HG03025 (cell line): ENCODE data around the gene COL4A6.

Experiments
- ATAC-seq: cut with Tn5 transposase; IDR thresholded peaks from one replicate; pipeline ENCODE4 v1.9.1; 2021; ENCODE audit warnings: mild to moderate bottlenecking, moderate library complexity; ENCODE audit not compliant: unreplicated experiment, low FRiP score

The COL4A6 gene

DNA sequence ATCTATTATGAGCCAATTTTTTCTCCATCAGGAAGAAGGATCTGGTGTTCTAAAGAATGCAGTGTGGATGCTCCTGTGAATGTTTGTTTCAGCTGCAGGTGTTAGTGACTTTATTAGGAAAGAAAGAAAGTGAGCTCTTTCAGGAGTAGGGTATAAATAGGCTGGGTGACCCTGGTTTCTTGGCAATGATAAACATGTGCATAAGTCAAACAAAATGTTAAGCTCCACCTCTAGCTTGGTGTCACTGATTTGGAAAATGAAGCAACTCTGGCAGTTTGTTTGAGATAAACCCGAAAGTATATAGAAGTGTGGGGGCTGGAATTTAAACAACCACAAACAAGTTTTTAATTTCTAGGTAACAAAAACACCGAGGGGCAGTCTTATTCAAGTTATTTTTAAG lies 152.3 kb downstream of the COL4A6 start:
- no peak for ATAC-seq

DNA sequence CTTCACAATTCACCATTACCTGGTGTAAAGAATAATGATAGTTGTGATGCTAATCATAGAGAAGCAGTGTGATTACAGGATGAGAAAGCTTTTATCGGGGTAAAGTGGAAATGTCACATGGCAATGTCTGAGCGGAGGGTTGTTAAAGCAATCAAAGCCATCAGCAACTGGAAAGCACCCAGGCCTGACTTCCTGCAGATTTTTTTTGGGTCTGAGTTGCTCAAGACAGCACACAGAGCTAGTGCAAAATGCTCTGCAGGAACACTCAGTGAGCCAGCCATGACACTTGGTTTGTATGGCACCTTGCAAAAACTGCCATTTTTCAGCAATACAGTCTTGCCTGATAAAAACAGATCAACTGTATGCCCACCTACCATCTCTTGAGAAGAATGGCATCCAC lies 152.9 kb downstream of the COL4A6 start:
- ATAC-seq = no peak

DNA sequence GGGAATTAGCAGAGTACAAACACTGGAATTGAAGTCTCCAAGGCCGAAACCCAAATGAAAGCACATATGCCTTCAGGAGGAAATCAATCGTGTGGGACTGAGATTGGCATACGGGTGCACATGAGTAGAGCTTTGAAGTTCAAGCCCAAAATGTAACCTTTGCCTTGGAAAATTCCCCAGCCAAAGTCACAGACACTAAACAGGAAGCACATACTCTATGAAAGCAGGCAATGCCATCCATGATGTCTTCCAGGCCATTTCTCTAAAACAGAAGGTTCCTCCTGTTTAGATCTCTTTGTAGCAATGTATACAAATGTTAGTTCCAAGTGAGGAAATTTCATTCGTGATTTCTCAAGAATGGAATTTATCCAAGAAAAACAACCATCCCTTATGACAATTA lies 162.5 kb downstream of the COL4A6 start:
- ATAC-seq = no peak

DNA sequence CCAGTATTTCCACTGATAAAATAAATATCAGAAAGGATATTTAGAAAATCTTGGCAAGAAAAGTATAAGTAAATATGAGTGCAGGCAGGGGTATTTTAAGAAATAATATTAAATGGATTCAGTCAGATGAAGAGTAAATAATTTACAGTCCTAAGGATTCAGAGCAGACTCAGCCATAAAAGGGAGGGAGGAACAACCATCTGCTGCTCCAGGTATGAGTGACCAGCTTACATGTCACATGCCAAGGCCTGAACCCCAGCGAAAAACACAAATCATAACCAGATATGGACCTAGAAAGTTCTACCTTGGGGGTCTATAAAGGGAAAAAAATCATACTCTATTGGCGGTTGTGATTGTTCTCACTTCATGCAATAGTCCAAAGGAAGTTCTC lies 166.8 kb downstream of the COL4A6 start:
- no peak for ATAC-seq

DNA sequence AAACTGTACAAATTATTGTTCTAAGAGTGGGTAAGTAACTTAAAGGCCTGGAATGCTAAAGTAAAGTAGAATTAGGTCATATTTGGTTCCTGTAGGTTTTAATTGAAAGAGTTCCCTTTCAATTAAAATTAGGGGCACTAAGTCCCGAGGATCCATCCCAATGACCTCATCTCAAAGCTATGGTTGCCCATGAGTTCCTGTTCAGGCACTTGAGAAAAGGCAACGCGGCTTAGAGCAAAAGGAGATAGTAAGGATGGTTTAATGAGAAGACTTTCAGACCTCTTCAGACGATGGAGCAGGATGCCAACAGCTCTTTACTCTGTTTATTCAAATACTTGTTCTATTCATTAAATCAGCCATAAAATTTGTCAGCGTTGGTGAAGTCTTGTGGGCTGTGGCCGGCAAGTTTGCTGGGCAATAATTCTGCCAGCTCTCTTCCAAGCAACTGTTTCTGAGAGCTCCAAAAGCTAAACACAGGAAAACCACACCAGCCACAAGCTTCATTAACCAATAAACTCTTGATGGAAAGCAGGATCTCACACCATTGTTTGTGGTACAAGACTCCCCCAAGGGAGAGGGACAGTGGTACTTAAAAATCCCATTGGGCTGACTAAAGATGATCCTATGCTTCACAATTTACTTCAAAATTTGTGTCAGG lies 167.4 kb downstream of the COL4A6 start:
- ATAC-seq = no peak

DNA sequence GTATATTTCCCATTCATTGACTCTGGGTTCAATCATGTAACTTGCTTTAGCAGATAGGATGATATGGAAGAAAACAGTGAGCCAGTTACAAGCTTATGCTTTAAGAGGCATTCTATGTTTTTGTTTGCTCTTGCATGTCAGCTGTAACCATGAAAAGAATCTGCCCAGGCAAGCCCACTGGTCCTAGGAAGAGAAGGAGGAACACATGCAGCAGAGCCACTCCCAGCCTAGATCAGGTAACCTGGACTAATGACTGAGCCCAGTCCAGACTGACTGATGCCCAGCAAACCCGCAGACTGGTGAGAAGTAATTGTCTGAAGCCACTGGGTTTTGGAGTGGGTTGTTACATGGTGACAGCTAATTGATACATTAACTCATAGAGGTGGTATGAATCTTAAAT lies 167.9 kb downstream of the COL4A6 start:
- no peak for ATAC-seq

DNA sequence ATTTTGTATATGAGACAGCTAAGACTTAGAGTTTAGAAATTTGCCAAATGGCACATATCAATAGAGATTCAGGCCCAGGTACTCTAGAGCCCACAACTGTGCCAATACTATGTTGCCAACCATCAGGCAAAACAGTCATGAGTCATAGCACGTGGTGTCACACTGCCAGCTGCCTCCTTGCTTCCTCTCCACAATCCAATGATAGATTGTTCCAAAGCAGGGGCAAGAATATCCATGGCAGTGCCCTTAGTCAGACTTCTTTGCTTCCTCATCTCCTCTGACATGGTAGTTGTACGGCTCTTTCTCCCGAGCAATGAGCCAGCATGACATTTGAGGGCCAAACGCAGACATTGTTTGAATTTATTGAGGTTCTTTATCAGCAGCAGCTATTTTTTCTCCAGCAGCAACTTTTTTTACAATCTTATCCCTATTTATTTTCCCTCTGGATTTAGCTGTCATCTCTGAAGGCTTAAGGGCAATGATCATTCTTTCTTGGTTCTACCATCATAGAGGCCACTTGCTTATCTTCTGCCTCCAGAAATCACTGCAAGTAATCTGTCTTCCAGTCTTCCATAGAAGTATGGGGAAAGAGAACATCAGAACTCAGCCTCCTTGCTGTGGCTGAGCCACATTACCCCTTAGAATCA lies 169.7 kb downstream of the COL4A6 start:
- ATAC-seq = no peak

DNA sequence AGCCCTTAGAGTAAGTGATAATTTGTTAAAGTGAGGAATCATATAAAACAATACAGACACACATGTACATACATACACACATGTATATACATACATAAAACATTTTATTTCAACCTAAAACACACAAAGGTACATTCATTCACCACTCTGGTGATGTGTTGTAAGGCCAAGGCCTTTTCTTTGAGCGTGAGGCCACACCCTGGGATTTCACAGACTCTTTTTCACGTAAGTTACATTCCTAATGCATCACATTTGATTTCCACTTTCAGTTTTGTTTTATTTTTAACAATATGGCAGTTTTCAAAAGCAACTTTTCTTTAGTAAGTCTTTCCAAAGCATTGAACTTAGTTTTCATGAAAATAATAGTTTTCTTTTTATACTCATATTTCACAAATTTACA lies 170.7 kb downstream of the COL4A6 start:
- no peak for ATAC-seq

DNA sequence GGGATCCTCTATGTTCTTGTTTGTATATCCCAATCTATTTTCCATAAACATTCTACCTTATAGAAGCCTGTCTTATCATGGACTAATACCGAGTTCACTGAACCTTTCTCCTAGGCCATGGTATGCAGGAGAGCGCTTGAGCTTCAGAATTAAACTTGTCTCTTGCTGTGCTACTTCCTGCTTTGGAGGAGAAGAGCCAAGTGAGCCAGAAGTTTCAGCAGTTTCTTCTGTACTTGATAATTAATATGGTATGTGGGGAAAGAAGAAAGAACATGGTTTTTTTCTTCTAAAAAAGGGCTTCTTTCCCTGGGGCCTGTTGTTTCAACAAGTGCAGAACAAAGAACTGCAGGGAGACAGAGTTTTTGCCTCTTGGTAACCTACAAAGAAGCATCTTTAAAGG lies 173.8 kb downstream of the COL4A6 start:
- no peak for ATAC-seq

- ATAC-seq = no peak
Observed at GRCh38 chrX:108261549-108262203, 176.5 kb downstream of the COL4A6 start.

DNA sequence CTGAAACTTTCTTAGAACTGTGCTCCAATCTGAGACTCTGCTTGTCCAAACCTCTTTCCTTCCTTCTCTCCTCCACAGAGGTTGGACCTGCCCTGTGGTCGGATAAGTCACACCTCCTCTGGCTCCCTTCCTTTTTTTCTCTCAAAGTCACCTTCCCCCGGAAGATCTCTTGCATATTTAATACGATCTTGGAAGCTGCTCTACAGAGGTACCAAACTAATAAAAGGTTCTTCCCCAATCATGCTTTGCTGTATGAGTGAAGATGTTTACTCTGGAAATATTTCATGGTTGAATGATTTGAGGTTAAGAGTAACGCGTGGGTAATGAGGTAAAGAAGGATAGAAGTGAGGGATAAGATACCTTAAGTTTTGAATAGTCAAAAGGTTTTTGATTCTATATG lies 180.7 kb downstream of the COL4A6 start:
- ATAC-seq = no peak

DNA sequence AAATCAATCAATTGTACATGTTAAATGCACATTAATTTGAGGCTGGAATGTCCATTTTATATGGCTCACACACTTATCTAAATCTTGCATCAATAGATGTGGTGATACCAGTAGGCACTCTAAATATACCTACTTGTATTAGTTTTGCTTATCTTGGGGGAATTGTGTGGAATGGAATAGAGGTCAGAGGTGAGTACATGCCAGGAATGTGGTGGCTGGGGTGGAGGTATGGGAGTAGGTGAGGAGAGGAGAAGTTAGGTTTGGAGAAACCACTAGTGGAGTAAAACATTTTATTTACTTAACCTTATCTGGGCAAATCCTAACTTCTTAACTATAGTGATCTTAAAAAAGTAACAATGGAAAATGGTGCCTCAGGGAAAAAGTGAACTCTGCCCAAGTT lies 183.6 kb downstream of the COL4A6 start:
- ATAC-seq = no peak

DNA sequence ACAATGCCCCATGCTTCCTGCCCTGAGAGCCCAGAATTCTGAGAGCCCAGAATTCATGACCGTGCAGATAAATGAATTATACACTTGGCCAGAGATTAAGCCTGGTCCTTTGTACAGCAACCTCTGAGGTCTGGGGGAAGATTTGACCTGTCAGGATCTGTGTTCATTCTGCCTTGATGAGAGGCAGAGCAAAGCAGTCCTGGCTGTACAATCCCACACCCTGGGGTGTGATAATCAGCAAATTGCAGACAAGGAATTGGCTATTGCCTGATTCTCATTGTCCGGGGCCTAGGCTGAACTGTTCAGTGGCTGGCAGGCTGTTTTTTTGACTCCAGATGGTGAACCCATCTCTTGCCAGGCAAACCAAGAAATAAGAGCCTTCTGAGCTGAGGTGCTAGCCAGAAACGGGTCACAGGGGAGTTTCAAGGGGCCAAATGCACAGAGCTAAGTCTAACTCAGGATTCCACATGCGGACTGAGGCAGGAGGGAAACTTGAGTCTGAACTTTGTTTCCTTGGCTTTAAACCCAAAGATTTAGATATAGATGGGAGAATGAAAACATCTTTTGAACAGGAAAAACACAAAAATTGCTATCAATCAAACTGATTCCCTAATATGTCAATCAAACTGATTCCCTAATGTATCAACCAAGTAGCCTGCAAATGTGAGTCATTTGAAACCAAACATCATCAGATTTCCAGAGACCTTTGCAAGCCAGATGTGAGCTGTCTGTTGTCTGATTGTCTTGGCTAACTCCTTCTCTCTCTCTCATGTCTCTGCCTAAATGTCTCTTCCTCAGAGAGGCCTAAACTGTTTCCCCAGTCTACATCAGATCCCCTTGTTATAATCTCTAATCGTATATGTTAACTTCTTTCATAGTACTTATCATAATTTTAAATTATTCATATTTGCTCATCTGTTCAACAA lies 187.3 kb downstream of the COL4A6 start:
- ATAC-seq = no peak

DNA sequence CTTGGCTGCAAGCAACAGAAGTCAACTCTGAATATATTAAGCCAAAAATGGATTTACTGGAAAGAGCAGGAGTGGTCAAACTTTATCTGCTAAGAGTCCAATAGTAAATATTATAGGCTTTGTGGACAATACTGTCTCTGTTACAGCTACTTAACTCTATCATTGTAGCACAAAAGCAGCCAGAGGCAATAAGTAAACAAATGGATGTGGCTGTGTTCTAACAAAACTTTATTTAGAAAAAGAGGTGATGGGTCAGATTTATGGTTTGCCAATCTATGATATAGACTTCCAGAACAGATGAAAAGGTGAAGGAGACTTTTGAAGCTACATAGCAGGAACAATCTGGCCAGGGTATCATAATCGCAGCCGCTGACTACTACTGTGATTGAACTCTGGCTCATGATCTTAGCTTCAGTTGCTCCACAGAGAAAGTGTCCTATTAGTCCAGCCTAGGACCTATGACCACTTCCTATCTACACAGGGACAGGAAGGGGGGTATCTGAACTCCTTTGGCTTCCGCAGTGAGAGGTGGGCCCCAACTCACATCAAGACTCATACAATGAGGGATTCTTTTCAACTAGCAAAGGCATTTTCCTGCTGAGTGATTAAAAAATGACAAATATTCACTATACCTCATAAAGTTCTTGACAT lies 191.8 kb downstream of the COL4A6 start:
- no peak for ATAC-seq

DNA sequence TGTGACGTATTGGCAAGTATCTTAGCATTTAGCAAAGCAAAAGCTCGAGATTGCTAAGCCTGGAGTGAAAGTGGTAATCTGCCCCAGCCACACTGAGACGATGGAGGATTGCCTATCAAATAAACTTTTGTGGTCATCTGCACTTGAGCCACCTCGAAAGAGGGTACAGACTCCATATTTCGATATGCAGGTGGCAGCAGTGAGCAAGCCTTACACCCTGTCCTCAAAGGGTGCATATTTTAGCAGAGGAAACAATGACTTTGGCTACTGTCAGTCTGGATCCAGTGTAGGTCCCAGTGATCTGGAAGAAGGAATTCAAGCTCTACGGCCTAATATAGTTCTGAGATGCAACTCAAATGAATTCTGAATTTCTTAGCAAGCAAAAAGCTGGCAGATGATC lies 192.8 kb downstream of the COL4A6 start:
- no peak for ATAC-seq

DNA sequence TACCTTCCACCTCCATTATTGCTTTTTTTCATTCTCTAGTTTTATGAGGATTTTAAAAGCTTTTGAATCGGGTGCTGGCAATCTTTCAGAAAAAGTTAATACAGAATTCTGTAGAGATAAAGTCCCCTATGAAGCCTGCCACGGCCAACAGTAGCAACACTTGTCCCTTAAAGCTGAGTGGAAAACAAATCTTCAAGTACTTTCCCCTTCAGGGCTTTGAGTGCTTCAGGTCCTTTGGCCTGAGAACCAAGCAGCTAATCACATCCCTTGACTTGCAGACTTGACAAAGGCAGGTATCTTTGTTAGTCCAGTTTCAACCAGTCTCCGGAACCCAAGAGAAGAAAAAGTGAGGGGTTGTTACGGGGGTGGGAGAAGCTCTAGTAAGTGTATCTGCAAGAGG lies 202.2 kb downstream of the COL4A6 start:
- no peak for ATAC-seq

DNA sequence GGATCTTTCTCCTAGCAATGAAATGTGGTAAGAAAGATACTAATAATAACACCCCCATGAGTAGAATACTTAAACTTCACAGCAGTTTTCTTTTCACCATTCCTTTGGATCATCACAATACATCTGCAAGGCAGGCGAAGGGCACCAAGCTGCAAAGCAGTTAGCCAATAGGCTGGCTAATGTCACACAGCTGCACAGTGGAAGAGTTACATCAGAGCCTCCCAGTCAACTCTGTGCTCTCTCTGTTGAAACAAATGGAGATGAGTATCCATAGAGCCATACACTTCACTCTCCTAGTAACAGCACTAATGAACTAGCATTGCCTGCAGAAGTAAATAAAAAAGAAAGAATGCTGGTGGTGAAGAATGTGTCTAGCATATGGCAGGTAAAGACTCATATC lies 207.6 kb downstream of the COL4A6 start:
- no peak for ATAC-seq

DNA sequence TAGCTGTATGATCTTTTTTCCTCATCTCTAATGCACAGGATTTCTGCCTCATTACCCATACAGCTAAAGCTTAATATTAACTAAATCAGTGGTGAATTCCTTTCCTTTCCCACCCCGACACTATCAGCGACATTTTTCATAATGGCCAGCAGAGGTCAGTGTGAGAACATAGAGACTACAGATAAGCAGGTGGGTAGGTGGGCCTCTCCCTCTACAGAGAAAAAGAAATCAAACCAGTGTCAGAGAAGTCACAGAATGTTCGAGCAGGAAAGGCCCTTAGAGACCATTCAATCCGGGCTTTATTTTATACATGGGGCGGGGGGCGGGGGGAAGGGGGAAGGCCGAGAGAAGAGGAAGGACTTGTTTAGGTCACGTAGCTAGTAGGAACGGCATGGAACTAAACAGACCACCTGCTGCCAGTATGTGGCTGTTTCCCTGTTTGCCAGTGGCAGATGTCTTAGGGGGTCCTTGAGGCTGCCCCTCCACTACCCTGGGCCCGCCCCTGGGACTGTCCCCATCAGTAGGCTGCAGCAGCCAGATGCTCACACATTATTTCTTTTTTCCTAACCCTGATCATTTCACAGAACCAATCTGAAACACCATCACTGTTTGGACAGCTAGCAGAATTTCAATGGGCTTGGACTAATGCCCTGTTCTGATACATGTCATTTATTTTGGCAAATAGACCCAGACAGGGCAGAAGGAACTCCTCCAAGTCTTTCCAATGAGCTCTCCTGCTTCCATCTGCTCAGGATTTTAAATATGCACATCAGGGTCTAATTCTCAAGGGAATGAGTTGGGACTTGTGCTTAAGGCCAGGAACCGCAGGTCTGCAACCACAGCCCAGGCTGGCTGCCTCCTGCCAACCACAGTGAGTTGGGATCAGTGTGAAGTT lies 213.2 kb downstream of the COL4A6 start:
- no peak for ATAC-seq

GRCh38 chrX:108224218-108224617 lies 214.0 kb downstream of the COL4A6 start:
- no peak for ATAC-seq

- no peak for ATAC-seq
Observed at GRCh38 chrX:108223585-108223984, 214.6 kb downstream of the COL4A6 start.
